Esophagus squamous epithelium (tissue), 5 donors: ENCODE results near the gene THSD7B. TPM values are rescaled to one million over a fixed set of nuclear protein-coding genes. Genes with fewer than 3 reads are reported as not detected.
"Not testable (repeated sequence)": the region's sequence is repeated elsewhere in the genome, so short reads cannot be mapped to it uniquely, and the experiment has no call there.

Experiments used
- DNase-seq: peaks from one replicate; lab custom pipeline; 2025; lab: John Stamatoyannopoulos, UW
- H3K27ac ChIP-seq, 4 donors: fragments of 200-600 bp; sonication (generic); one replicate each; pipeline ENCODE4 v1.5.1; 2016 to 2019; ENCODE audit warnings: mild to moderate bottlenecking in 1 of 4
- H3K27me3 ChIP-seq, 4 donors: fragments of 200-600 bp; sonication (generic); 1 replicate in 3 of 4; 2 replicates in 1 of 4; pipeline versions ENCODE4 v1.5.1 to v1.6.0; 2017 to 2021; ENCODE audit warnings: antibody characterized with exemption in 1 of 4
- H3K36me3 ChIP-seq, 3 donors: fragments of 200-600 bp; sonication (generic); one replicate each; pipeline ENCODE4 v1.5.1; 2016 to 2019
- H3K4me1 ChIP-seq, 3 donors: fragments of 200-600 bp; sonication (generic); one replicate each; pipeline ENCODE4 v1.5.1; 2017 to 2019
- H3K4me3 ChIP-seq, 4 donors: fragments of 200-600 bp; sonication (generic); 1 replicate in 3 of 4; 2 replicates in 1 of 4; pipeline ENCODE4 v1.5.1; 2016 to 2019; ENCODE audit warnings: mild to moderate bottlenecking in 2 of 4, moderate library complexity in 1 of 4
- H3K9me3 ChIP-seq, 3 donors: fragments of 200-600 bp; sonication (generic); one replicate each; pipeline ENCODE4 v1.5.1; 2016 to 2019
- CTCF ChIP-seq, 6 experiments: fragments of 450-650 bp in 4 of 6; fragments of 200-600 bp in 2 of 6; sonication (generic) in 2 of 6; IDR thresholded peaks; one replicate each; pipeline ENCODE4 v1.5.1; 2016 to 2019; ENCODE audit warnings: antibody characterized with exemption in 6 of 6, mild to moderate bottlenecking in 4 of 6, moderate library complexity in 4 of 6
- POLR2A ChIP-seq, 4 donors: fragments of 450-650 bp; IDR thresholded peaks; one replicate each; pipeline ENCODE4 v1.6.1; 2017; ENCODE audit warnings: antibody characterized with exemption in 4 of 4, mild to moderate bottlenecking in 4 of 4, moderate library complexity in 3 of 4
- WGBS, 2 donors: methylation state at CpG; one replicate each; pipeline ENCODE4 v1.1.5; 2018; 5-methylcytosine and 5-hydroxymethylcytosine counted together
- intact Hi-C: fragments of 100-400 bp; cut with DNase I; formaldehyde crosslinking; loops from one replicate; pipeline ENCODE4 v1.15.0; 2022
- total RNA-seq, 4 donors: library from RNA; depleted of rRNA; stranded (reverse); fragments of >200 nt; gene quantifications; one replicate each; pipeline ENCODE4 v1.1.0, GENCODE V29; 2016
- donor health status: DM: yes; HTN: yes; CAD: no.

THSD7B gene
- total RNA-seq, 4 donors from 2014 or later: 0.31 to 0.97 (median 0.72) TPM

DNA sequence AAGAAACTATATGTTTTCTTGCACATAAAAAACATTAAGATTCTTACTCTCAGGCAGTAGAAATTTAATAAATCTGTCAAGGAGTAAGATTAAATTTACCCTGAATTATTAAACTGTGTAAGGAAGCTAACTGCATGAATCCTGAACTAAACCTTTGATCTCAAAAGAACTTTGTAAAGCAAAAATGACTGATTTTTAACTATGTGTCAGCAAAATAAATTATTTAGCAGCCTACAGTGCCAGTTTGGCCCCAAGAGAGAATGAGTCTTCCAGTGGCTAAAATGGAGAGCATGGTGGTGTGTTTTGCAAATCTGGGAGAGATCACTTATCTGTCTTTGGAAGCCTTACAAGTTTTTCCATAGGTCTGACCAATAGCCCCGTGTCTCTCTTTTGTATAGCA lies 190.7 kb downstream of the THSD7B start:
- 0 to 41% methylated on average over 1 of the region's 1 CpG for WGBS, 2 donors
- no peak for TF ChIP-seq POLR2A (IDR thresholded peaks at IDR 0.05)
- no peak for TF ChIP-seq CTCF (IDR thresholded peaks at IDR 0.05)

GRCh38 chr2:136957044-136957443 lies 191.7 kb downstream of the THSD7B start:
- no peak for DNase-seq
- TF ChIP-seq CTCF (IDR thresholded peaks at IDR 0.05) (no peak), POLR2A (IDR thresholded peaks at IDR 0.05) (no peak)
- Histone ChIP-seq H3K36me3 (no peaks in the 10 kb centered on the region), H3K27me3 (no peaks in the 10 kb centered on the region), H3K4me3 (no peak overlapping the region), H3K4me1 (no peaks in the 10 kb centered on the region), H3K27ac (no peak overlapping the region), H3K9me3 (no peaks in the 10 kb centered on the region)
- intact Hi-C loops: no loop called here
- WGBS, 2 donors: 0 to 78% methylated on average over 1 of the region's 1 CpG

More for the DNA sequence above, 190.7 kb downstream of the THSD7B start:
- intact Hi-C loops: no loop called here
- H3K4me1 ChIP-seq: no peaks in the 10 kb centered on the region
- no peak overlapping the region for H3K4me3 ChIP-seq
- DNase-seq: no peak
- H3K9me3 ChIP-seq: no peaks in the 10 kb centered on the region
- H3K36me3 ChIP-seq: no peaks in the 10 kb centered on the region
- H3K27me3 ChIP-seq: no peaks in the 10 kb centered on the region
- H3K27ac ChIP-seq: no peak overlapping the region

- H3K9me3 ChIP-seq: no peaks in the 10 kb centered on the region
- H3K4me3 ChIP-seq: no peak overlapping the region
- WGBS, 2 donors: 55 to 56% methylated on average over 3 of the region's 3 CpGs
- no peak overlapping the region for H3K27ac ChIP-seq
- DNase-seq: no peak
- intact Hi-C loops: no loop called here
- H3K27me3 ChIP-seq: no peaks in the 10 kb centered on the region
- no peaks in the 10 kb centered on the region for H3K36me3 ChIP-seq
- TF ChIP-seq CTCF (IDR thresholded peaks at IDR 0.05) (no peak), POLR2A (IDR thresholded peaks at IDR 0.05) (no peak)
- H3K4me1 ChIP-seq: no peaks in the 10 kb centered on the region
Observed at GRCh38 chr2:136962105-136962725, 196.9 kb downstream of the THSD7B start.

DNA sequence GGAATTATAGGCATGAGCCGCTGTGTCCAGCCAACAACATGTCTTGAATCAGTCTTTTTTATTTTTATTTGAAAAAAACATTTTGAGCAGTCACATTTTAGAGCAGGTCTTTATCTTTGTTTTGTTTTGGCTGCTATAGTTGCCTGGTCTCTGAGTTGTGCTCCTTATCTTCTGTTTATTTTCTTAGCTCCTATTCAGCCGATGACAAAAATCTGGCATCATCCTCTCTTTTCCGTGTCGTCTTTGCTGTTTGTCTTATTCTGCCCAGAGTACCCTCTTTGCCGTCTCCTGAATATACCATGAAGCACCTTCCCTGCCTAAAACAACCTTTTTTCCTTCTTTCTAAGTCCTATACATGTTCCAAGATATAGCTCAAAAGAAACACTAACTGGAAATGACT lies 201.1 kb downstream of the THSD7B start:
- no peak for DNase-seq
- Histone ChIP-seq H3K4me1 (no peaks in the 10 kb centered on the region), H3K27ac (no peak overlapping the region), H3K36me3 (no peaks in the 10 kb centered on the region), H3K9me3 (no peaks in the 10 kb centered on the region), H3K4me3 (no peak overlapping the region), H3K27me3 (no peaks in the 10 kb centered on the region)
- TF ChIP-seq CTCF (IDR thresholded peaks at IDR 0.05): no peak
- TF ChIP-seq POLR2A (IDR thresholded peaks at IDR 0.05): no peak
- 48 to 65% methylated on average over 5 of the region's 5 CpGs for WGBS, 2 donors
- intact Hi-C loops: no loop called here

- H3K4me3 ChIP-seq: no peak overlapping the region
- no peak overlapping the region for H3K27ac ChIP-seq
- H3K36me3 ChIP-seq: no peaks in the 10 kb centered on the region
- DNase-seq: no peak
- H3K4me1 ChIP-seq: no peaks in the 10 kb centered on the region
- H3K9me3 ChIP-seq: no peaks in the 10 kb centered on the region
- 76 to 90% methylated on average over 3 of the region's 3 CpGs for WGBS, 2 donors
- intact Hi-C loops: no loop called here
- TF ChIP-seq POLR2A (IDR thresholded peaks at IDR 0.05): no peak
- TF ChIP-seq CTCF (IDR thresholded peaks at IDR 0.05): no peak
- no peaks in the 10 kb centered on the region for H3K27me3 ChIP-seq
Observed at GRCh38 chr2:136980303-136980702, 215.0 kb downstream of the THSD7B start.

- H3K4me3 ChIP-seq, H3K27ac ChIP-seq, H3K9me3 ChIP-seq, H3K27me3 ChIP-seq, H3K36me3 ChIP-seq, DNase-seq, intact Hi-C loops, H3K4me1 ChIP-seq: not testable (repeated sequence)
- WGBS, 2 donors: 84 to 96% methylated on average over 4 to 5 of the region's 6 CpGs
Observed at GRCh38 chr2:136981689-136982088, 216.3 kb downstream of the THSD7B start.
